Gastrocnemius medialis (tissue), 4 donors: Measurements from ENCODE around the gene RARB. TPM values are rescaled to one million over a fixed set of nuclear protein-coding genes. Genes with fewer than 3 reads are reported as not detected.

Experiments used
- ATAC-seq, 2 donors: fragments of 150-250 bp; one replicate each; pipeline ENCODE4 v1.9.1; 2016
- DNase-seq, 2 donors: peaks; one replicate each; pipeline ENCODE4 v3.0.0-alpha.2; 2019
- H3K27ac ChIP-seq, 4 donors: fragments of 200-600 bp; sonication (generic); 1 replicate in 1 of 4; 2 replicates in 3 of 4; pipeline ENCODE4 v1.5.1; 2016 to 2018; ENCODE audit warnings: mild to moderate bottlenecking in 2 of 4, moderate library complexity in 1 of 4
- H3K27me3 ChIP-seq, 3 donors: fragments of 200-600 bp; sonication (generic) in 2 of 3; 1 replicate in 1 of 3; 2 replicates in 2 of 3; pipeline versions ENCODE4 v1.5.1 to v1.6.0; 2016 to 2019; ENCODE audit warnings: mild to moderate bottlenecking in 1 of 3, moderate library complexity in 1 of 3
- H3K36me3 ChIP-seq, 2 donors: fragments of 200-600 bp; sonication (generic) in 1 of 2; one replicate each; pipeline ENCODE4 v1.5.1; 2017 to 2018
- H3K4me1 ChIP-seq, 2 donors: fragments of 200-600 bp; sonication (generic) in 1 of 2; one replicate each; pipeline ENCODE4 v1.5.1; 2016 to 2017; ENCODE audit warnings: mild to moderate bottlenecking in 2 of 2
- H3K4me3 ChIP-seq, 4 donors: fragments of 200-600 bp; sonication (generic) in 3 of 4; 1 replicate in 1 of 4; 2 replicates in 3 of 4; pipeline ENCODE4 v1.5.1; 2016 to 2019; ENCODE audit warnings: mild to moderate bottlenecking in 2 of 4
- H3K9me3 ChIP-seq, 3 donors: fragments of 200-600 bp; sonication (generic) in 2 of 3; 1 replicate in 1 of 3; 2 replicates in 2 of 3; pipeline ENCODE4 v1.5.1; 2016 to 2019
- CTCF ChIP-seq, 5 experiments: fragments of 450-650 bp in 3 of 5; fragments of 200-600 bp in 2 of 5; sonication (generic) in 2 of 5; IDR thresholded peaks in 4 of 5; conservative IDR thresholded peaks in 1 of 5; 1 replicate in 4 of 5; 2 replicates in 1 of 5; pipeline ENCODE4 v1.5.1; 2016 to 2019; ENCODE audit warnings: antibody characterized with exemption in 5 of 5, mild to moderate bottlenecking in 3 of 5, moderate library complexity in 3 of 5
- POLR2A ChIP-seq, 2 donors: fragments of 450-650 bp; IDR thresholded peaks; one replicate each; pipeline ENCODE4 v1.6.1; 2017; ENCODE audit warnings: antibody characterized with exemption in 2 of 2, mild to moderate bottlenecking in 2 of 2, moderate library complexity in 2 of 2
- in situ Hi-C, 4 donors: fragments of 200-750 bp; cut with MboI; loops; one replicate each; pipeline versions ENCODE4 v1.15.0 to v1.8.0; 2017; ENCODE audit warnings: low sequenced_read_pairs in 4 of 4
- intact Hi-C: fragments of 100-400 bp; cut with DNase I; formaldehyde crosslinking; loops from one replicate; pipeline ENCODE4 v1.15.1; 2023; ENCODE audit warnings: low total_unique reads
- total RNA-seq, 4 donors: library from RNA; depleted of rRNA; stranded (reverse); fragments of >200 nt; gene quantifications; one replicate each; pipeline versions ENCODE4 v1.1.0 to v1.2.3, GENCODE V29; 2016

RARB gene
- total RNA-seq, 4 donors from 2014 or later, result 1.2 to 3.0 (median 1.9) TPM

- ATAC-seq (no peak), DNase-seq (no peak)
- TF ChIP-seq CTCF (IDR thresholded peaks at IDR 0.05 in 4 of 5, conservative IDR thresholded peaks at IDR 0.05 in 1 of 5), result no peak
- no peak for TF ChIP-seq POLR2A (IDR thresholded peaks at IDR 0.05)
- no peak overlapping the region for H3K4me3 ChIP-seq
- H3K4me1 ChIP-seq, result peaks cover 0 to 14% of the 10 kb centered on the region in 2 donors
- H3K9me3 ChIP-seq, result no peaks in the 10 kb centered on the region
- in situ Hi-C loops, result loop anchor here in 3 of 4 donors (25.0 kb wide), 3 partner anchors 575 to 800 kb away; no protein-coding TSS in a partner anchor
- intact Hi-C loops, result no loop called here
- no peaks in the 10 kb centered on the region for H3K36me3 ChIP-seq
- no peak overlapping the region for H3K27ac ChIP-seq
- no peaks in the 10 kb centered on the region for H3K27me3 ChIP-seq
Observed at GRCh38 chr3:25587094-25587493, 159.0 kb downstream of the RARB start.

- Histone ChIP-seq H3K27me3 (no peaks in the 10 kb centered on the region), H3K4me1 (peaks cover 3 to 18% of the 10 kb centered on the region in 2 donors), H3K9me3 (no peaks in the 10 kb centered on the region), H3K27ac (no peak overlapping the region), H3K36me3 (no peaks in the 10 kb centered on the region), H3K4me3 (no peak overlapping the region)
- ATAC-seq (no peak), DNase-seq (no peak)
- in situ Hi-C loops, result loop anchor here in 3 of 4 donors (25.0 kb wide), 3 partner anchors 575 to 800 kb away; no protein-coding TSS in a partner anchor
- TF ChIP-seq POLR2A (IDR thresholded peaks at IDR 0.05), result no peak
- TF ChIP-seq CTCF (IDR thresholded peaks at IDR 0.05 in 4 of 5, conservative IDR thresholded peaks at IDR 0.05 in 1 of 5), result no peak
- intact Hi-C loops, result no loop called here
Observed at GRCh38 chr3:25587526-25587925, 159.5 kb downstream of the RARB start.

- in situ Hi-C loops (loop anchor here in 3 of 4 donors (25.0 kb wide), 3 partner anchors 576 to 801 kb away; no protein-coding TSS in a partner anchor), intact Hi-C loops (no loop called here)
- Histone ChIP-seq H3K9me3 (no peaks in the 10 kb centered on the region), H3K27ac (no peak overlapping the region), H3K36me3 (no peaks in the 10 kb centered on the region), H3K27me3 (no peaks in the 10 kb centered on the region), H3K4me1 (peaks cover 8 to 22% of the 10 kb centered on the region in 2 donors), H3K4me3 (no peak overlapping the region)
- no peak for ATAC-seq
- no peak for TF ChIP-seq CTCF (IDR thresholded peaks at IDR 0.05 in 4 of 5, conservative IDR thresholded peaks at IDR 0.05 in 1 of 5)
- no peak for TF ChIP-seq POLR2A (IDR thresholded peaks at IDR 0.05)
- no peak for DNase-seq
Observed at GRCh38 chr3:25587975-25588374, 159.9 kb downstream of the RARB start.

- in situ Hi-C loops (loop anchor here in 3 of 4 donors (25.0 kb wide), 3 partner anchors 576 to 801 kb away; no protein-coding TSS in a partner anchor), intact Hi-C loops (no loop called here)
- Histone ChIP-seq H3K9me3 (no peaks in the 10 kb centered on the region), H3K27me3 (no peaks in the 10 kb centered on the region), H3K4me1 (peaks cover 14 to 28% of the 10 kb centered on the region in 2 donors), H3K4me3 (no peak overlapping the region), H3K36me3 (no peaks in the 10 kb centered on the region), H3K27ac (no peak overlapping the region)
- DNase-seq, result no peak
- TF ChIP-seq CTCF (IDR thresholded peaks at IDR 0.05 in 4 of 5, conservative IDR thresholded peaks at IDR 0.05 in 1 of 5), result no peak
- TF ChIP-seq POLR2A (IDR thresholded peaks at IDR 0.05), result no peak
- ATAC-seq, result no peak
Observed at GRCh38 chr3:25588441-25589103, 160.5 kb downstream of the RARB start.
